GM23338 (cell line): ENCODE results near the gene AKTIP.

Experiments
- CREB1 ChIP-seq: fragments of 250-450 bp; sonication (Bioruptor Pico); IDR thresholded peaks from 2 replicates; pipeline ENCODE4 v1.5.0; 2020; ENCODE audit warnings: low read depth, mild to moderate bottlenecking, moderate library complexity
- CTCF ChIP-seq, 2 experiments: fragments of 200-600 bp in 1 of 2; sonication (generic) in 1 of 2; conservative IDR thresholded peaks; 2 replicates each; pipeline versions ENCODE4 v1.5.1 to v1.6.1; 2016 to 2017; ENCODE audit warnings: antibody characterized with exemption in 2 of 2, low read depth in 2 of 2, mild to moderate bottlenecking in 2 of 2, moderate library complexity in 1 of 2
- EZH2 ChIP-seq: fragments of 200-600 bp; sonication (generic); IDR thresholded peaks from one replicate; pipeline ENCODE4 v1.8.0; 2017; ENCODE audit warnings: antibody characterized with exemption, mild to moderate bottlenecking, low read depth; ENCODE audit not compliant: unreplicated experiment
- POLR2AphosphoS5 ChIP-seq: IDR thresholded peaks from 2 replicates; pipeline ENCODE4 v1.6.1; 2016; ENCODE audit warnings: antibody characterized with exemption, low read depth
- REST ChIP-seq: IDR thresholded peaks from one replicate; pipeline ENCODE4 v1.6.1; 2018; ENCODE audit warnings: antibody characterized with exemption; ENCODE audit not compliant: unreplicated experiment
- ZNF114 ChIP-seq: fragments of 250-450 bp; sonication (Bioruptor Pico); IDR thresholded peaks from 2 replicates; pipeline ENCODE4 v1.5.0; 2020; ENCODE audit warnings: mild to moderate bottlenecking, moderate library complexity

- TF ChIP-seq CTCF (conservative IDR thresholded peaks at IDR 0.05; ENCODE audit: low read depth in 2 of 2) (no peak), CREB1 (no peak), EZH2 (no peak), ZNF114 (CRISPR knock-in tag) (no peak), REST (no peak), POLR2AphosphoS5 (no peak)
Measured at GRCh38 chr16:53515259-53515658, 12.2 kb upstream of the AKTIP start.
